Measurements from ENCODE around the gene POU6F2. TPM values are rescaled to one million over a fixed set of nuclear protein-coding genes. Genes with fewer than 3 reads are reported as not detected.

The POU6F2 gene
- total RNA-seq, 1 donor from 2014 or later: 9.2 TPM

DNA sequence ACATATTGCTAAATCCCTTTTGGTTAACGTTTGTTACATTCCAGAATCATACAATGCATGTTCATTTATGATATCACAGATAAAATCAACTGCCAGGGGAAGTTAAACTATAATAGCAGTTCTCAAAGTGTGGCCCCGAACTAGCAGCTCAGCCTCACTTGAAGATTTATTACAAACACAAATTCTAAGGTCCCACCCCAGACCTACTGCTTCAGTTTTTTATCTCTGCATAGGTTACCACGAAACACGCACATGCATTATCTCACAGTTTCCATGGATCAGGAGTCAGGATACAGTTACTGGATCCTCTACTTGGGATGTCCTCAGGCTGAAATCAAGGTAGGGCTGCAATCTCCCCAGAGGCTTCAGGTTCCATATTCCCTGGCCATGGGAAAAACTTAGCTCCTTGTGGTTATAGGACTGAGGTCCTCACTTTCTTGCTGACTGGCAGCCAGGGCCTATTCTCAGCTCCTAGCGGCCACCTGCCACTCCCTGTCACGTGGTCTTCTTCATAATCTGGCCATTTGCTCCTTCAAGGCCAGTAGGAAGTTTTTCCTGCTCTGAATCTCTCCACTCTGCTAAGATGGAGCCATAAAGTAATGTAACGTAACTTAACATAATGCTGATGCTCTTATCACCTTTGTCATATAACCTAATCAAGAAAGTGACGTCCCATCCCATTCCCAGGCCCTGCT, 538.0 kb downstream of the POU6F2 start:
- Mint-ChIP-seq H3K27me3 (ENCODE audit: low read depth) (peaks cover 2% of the 10 kb centered on the region), H3K4me1 (peaks cover 2% of the 10 kb centered on the region), H3K4me3 (no peak overlapping the region), H3K36me3 (no peaks in the 10 kb centered on the region), H3K27ac (no peak overlapping the region), H3K9me3 (no peaks in the 10 kb centered on the region)
- DNase-seq (ENCODE audit: low spot score in 2 of 2, unreplicated experiment in 2 of 2): no peak
- TF ChIP-seq CTCF (IDR thresholded peaks at IDR 0.05; ENCODE audit: unreplicated experiment): no peak

DNA sequence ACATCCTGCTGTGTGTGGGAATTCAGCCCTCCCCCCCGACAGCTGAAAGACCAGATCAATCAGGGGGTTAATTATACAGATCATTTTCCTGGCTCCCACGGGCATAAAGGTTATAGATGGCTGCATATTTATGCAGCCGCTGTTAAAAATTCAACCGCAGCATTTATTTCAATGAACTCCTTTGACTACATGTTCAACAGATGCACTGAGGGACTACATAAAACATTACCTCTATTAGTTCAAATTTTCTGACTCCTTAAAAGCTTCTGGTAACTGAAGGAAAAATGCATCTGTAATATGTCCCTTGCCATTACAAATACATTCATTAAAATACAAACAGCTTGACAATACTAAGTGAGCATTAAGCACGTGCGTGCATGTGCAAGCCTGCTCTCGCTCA, 538.8 kb downstream of the POU6F2 start:
- no peaks in the 10 kb centered on the region for H3K9me3 Mint-ChIP-seq
- H3K4me3 Mint-ChIP-seq: no peak overlapping the region
- no peak for DNase-seq (ENCODE audit: low spot score in 2 of 2, unreplicated experiment in 2 of 2)
- no peak for TF ChIP-seq CTCF (IDR thresholded peaks at IDR 0.05; ENCODE audit: unreplicated experiment)
- H3K4me1 Mint-ChIP-seq: peaks cover 2% of the 10 kb centered on the region
- H3K36me3 Mint-ChIP-seq: no peaks in the 10 kb centered on the region
- H3K27ac Mint-ChIP-seq: no peak overlapping the region
- H3K27me3 Mint-ChIP-seq (ENCODE audit: low read depth): peaks cover 2% of the 10 kb centered on the region

GRCh38 chr7:39517240-39517639, 539.5 kb downstream of the POU6F2 start:
- no peak overlapping the region for H3K4me3 Mint-ChIP-seq
- H3K4me1 Mint-ChIP-seq: peaks cover 2% of the 10 kb centered on the region
- no peaks in the 10 kb centered on the region for H3K36me3 Mint-ChIP-seq
- no peak for DNase-seq (ENCODE audit: low spot score in 2 of 2, unreplicated experiment in 2 of 2)
- no peak overlapping the region for H3K27ac Mint-ChIP-seq
- TF ChIP-seq CTCF (IDR thresholded peaks at IDR 0.05; ENCODE audit: unreplicated experiment): no peak
- H3K9me3 Mint-ChIP-seq: no peaks in the 10 kb centered on the region
- H3K27me3 Mint-ChIP-seq (ENCODE audit: low read depth): peaks cover 6% of the 10 kb centered on the region

Other genes with a start within 250 kb of the POU6F2 start
- 100.0 to 111 TPM (median 104 TPM) in 3 replicates for gene VPS41, start 68.7 kb upstream of the POU6F2 start, total RNA-seq

All from mesothelial cell of epicardium (in vitro differentiated cells).